A673 (cell line): ENCODE data around the gene SDK1. TPM values are rescaled to one million over a fixed set of nuclear protein-coding genes. Genes with fewer than 3 reads are reported as not detected.

ENCODE experiments used
- BruUV-seq: library from RNA; stranded (reverse); fragments of 400-500 nt; replicated peaks from 2 replicates; lab custom pipeline; 2021; lab: Mats Ljungman, UMichigan
- CTCF ChIA-PET: fragments of 300-600 bp; sonication (Branson Sonifier 250); formaldehyde crosslinking; loops from one replicate; lab custom pipeline; 2022; ENCODE audit warnings: antibody characterized with exemption; lab: Charles Lee
- POLR2A ChIA-PET: fragments of 300-600 bp; sonication (Branson Sonifier 250); formaldehyde crosslinking; loops from one replicate; lab custom pipeline; 2022; ENCODE audit warnings: antibody characterized with exemption; ENCODE audit not compliant: low non-redundant PET; lab: Charles Lee
- DNase-seq: peaks from one replicate; pipeline ENCODE4 v3.0.0-alpha.2; 2015; ENCODE audit warnings: low spot score
- H3K27ac ChIP-seq: fragments of 200-600 bp; sonication (generic); 2 replicates; pipeline ENCODE4 v1.5.1; 2016; ENCODE audit warnings: mixed run types, low read depth, mild to moderate bottlenecking, mixed read lengths, antibody characterized with exemption, low read length; ENCODE audit not compliant: poor library complexity, severe bottlenecking
- H3K27me3 ChIP-seq: fragments of 200-600 bp; sonication (generic); replicated peaks from 2 replicates; pipeline ENCODE4 v1.6.1; 2017; ENCODE audit warnings: mixed run types, low read depth, mild to moderate bottlenecking, mixed read lengths, antibody characterized with exemption, low read length; ENCODE audit not compliant: insufficient read depth, poor library complexity
- H3K36me3 ChIP-seq: fragments of 200-600 bp; sonication (generic); 2 replicates; pipeline ENCODE4 v1.6.1; 2016; ENCODE audit warnings: mixed run types, mild to moderate bottlenecking, mixed read lengths, antibody characterized with exemption, low read length; ENCODE audit not compliant: insufficient read depth, poor library complexity, severe bottlenecking
- H3K4me1 ChIP-seq: fragments of 200-600 bp; sonication (generic); 2 replicates; pipeline ENCODE4 v1.6.1; 2017; ENCODE audit warnings: mixed run types, mild to moderate bottlenecking, mixed read lengths, antibody characterized with exemption, low read length; ENCODE audit not compliant: insufficient read depth, poor library complexity, severe bottlenecking
- H3K4me3 ChIP-seq: fragments of 200-600 bp; sonication (generic); 2 replicates; pipeline ENCODE4 v1.5.1; 2016; ENCODE audit warnings: low read depth, mixed run types, mild to moderate bottlenecking, mixed read lengths, low read length; ENCODE audit not compliant: poor library complexity, severe bottlenecking
- H3K9me3 ChIP-seq: fragments of 200-600 bp; sonication (generic); 2 replicates; pipeline ENCODE4 v1.6.1; 2016; ENCODE audit warnings: mixed run types, low read depth, mild to moderate bottlenecking, mixed read lengths, antibody characterized with exemption, low read length; ENCODE audit not compliant: poor library complexity, severe bottlenecking
- EZH2 ChIP-seq: fragments of 200-600 bp; sonication (generic); IDR thresholded peaks from 2 replicates; pipeline ENCODE4 v1.6.1; 2017; ENCODE audit warnings: borderline replicate concordance, low read depth, mild to moderate bottlenecking, mixed read lengths, antibody characterized with exemption, low read length; ENCODE audit not compliant: poor library complexity, severe bottlenecking
- intact Hi-C: fragments of 100-400 bp; cut with micrococcal nuclease; formaldehyde crosslinking; loops from one replicate; pipeline ENCODE4 v1.10.0; 2022; ENCODE audit not compliant: unreplicated experiment
- total RNA-seq: library from RNA; stranded (reverse); gene quantifications from 2 replicates; pipeline ENCODE4 v1.2.3, GENCODE V29; 2021
- TF ChIP-seq, protein P1 (sequence below): fragments of 300-800, 200-600 bp; sonication (generic); conservative IDR thresholded peaks from 2 replicates; pipeline ENCODE4 v1.5.1; 2017; ENCODE audit warnings: low read depth, mild to moderate bottlenecking, antibody characterized with exemption, low read length, moderate library complexity, mixed read lengths

SDK1 gene
- total RNA-seq, 1 experiment from 2014 or later = 14.7 TPM

DNA sequence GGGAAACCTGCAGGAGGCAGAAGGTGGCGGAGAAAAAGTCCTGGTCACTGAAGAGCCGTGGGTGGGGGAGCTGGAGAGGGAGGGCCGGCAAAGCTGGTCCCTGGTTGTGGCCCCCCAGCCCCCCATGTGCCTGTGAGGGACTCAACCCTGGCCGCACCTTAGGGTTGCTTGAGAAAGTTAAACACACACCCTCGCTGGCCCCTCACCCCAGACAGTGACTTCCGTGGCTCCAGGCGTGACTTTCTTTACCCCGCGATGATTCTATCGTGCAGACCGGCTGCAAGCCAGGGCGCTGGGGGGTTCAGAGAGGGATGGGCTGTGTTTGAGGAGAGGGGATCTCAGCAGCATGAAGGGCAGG is 933.4 kb downstream of the SDK1 start:
- H3K27ac ChIP-seq = no peak overlapping the region
- no peak overlapping the region for H3K4me3 ChIP-seq
- TF ChIP-seq, protein P1, sequence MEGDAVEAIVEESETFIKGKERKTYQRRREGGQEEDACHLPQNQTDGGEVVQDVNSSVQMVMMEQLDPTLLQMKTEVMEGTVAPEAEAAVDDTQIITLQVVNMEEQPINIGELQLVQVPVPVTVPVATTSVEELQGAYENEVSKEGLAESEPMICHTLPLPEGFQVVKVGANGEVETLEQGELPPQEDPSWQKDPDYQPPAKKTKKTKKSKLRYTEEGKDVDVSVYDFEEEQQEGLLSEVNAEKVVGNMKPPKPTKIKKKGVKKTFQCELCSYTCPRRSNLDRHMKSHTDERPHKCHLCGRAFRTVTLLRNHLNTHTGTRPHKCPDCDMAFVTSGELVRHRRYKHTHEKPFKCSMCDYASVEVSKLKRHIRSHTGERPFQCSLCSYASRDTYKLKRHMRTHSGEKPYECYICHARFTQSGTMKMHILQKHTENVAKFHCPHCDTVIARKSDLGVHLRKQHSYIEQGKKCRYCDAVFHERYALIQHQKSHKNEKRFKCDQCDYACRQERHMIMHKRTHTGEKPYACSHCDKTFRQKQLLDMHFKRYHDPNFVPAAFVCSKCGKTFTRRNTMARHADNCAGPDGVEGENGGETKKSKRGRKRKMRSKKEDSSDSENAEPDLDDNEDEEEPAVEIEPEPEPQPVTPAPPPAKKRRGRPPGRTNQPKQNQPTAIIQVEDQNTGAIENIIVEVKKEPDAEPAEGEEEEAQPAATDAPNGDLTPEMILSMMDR = no peak
- TF ChIP-seq EZH2 = no peak
- H3K36me3 ChIP-seq = no peaks in the 10 kb centered on the region
- H3K9me3 ChIP-seq = no peaks in the 10 kb centered on the region
- BruUV-seq = no TSS peak
- intact Hi-C loops = no loop called here
- no peaks in the 10 kb centered on the region for H3K27me3 ChIP-seq
- no peak for DNase-seq
- ChIA-PET CTCF (no interaction called here), POLR2A (no interaction called here)
- H3K4me1 ChIP-seq = no peaks in the 10 kb centered on the region

DNA sequence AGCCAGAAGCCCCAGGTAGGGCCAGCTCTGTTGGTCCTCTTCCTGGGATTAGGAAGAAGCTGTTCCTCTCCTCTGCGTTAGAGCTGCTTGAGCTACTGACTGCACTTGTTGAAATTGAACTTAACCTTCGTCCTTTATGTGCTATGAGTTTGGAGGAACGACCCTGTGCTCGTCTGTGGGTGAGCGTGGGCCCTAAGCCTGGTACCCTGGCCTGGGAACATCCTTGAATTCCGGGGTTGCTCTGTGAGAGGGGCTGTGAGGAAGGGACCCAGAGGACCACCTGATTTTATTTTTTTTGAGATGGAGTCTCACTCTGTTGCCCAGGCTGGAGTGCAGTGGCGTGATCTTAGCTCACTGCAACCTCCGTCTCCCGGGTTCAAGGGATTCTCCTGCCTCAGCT is 933.8 kb downstream of the SDK1 start:
- ChIA-PET CTCF (no interaction called here), POLR2A (no interaction called here)
- Histone ChIP-seq H3K36me3 (no peaks in the 10 kb centered on the region), H3K4me1 (no peaks in the 10 kb centered on the region), H3K27ac (no peak overlapping the region), H3K27me3 (no peaks in the 10 kb centered on the region), H3K4me3 (no peak overlapping the region), H3K9me3 (no peaks in the 10 kb centered on the region)
- intact Hi-C loops = no loop called here
- TF ChIP-seq, protein P1 = no peak
- no peak for DNase-seq
- no TSS peak for BruUV-seq

DNA sequence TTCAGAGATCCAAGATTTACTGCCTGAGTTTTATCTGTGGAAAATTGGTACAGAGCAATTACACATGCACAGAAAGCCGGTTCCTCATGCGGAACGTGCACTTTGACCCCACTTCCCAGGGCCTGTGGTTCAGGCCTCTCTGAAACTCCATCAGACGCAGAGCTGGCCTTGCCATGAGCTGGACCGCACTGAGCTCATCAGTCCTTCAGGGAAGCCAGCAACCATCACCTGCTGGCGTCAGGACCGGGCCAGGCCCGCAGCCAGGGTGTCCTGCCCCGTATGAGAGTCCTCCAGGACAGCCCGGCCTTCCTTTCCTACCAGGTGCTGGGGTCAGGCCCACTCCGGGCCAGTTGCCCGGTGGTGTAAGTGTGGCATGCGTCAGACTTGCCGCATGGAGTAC is 934.5 kb downstream of the SDK1 start:
- CTCF ChIA-PET = no interaction called here
- no peak for TF ChIP-seq EZH2
- TF ChIP-seq, protein P1 = no peak
- H3K27me3 ChIP-seq = no peaks in the 10 kb centered on the region
- no peaks in the 10 kb centered on the region for H3K4me1 ChIP-seq
- no peaks in the 10 kb centered on the region for H3K9me3 ChIP-seq
- no peaks in the 10 kb centered on the region for H3K36me3 ChIP-seq
- BruUV-seq = no TSS peak
- H3K27ac ChIP-seq = no peak overlapping the region
- no peak overlapping the region for H3K4me3 ChIP-seq
- no peak for DNase-seq
- POLR2A ChIA-PET = no interaction called here
- intact Hi-C loops = no loop called here
